Right lobe of liver (tissue), 6 donors: Measurements from ENCODE around the gene ZNF429. TPM values are rescaled to one million over a fixed set of nuclear protein-coding genes. Genes with fewer than 3 reads are reported as not detected.

Experiments
- ATAC-seq, 4 donors: fragments of 200-7000 bp; cut with Tn5 transposase; one replicate each; pipeline ENCODE4 v1.9.1; 2020; ENCODE audit warnings: mild to moderate bottlenecking in 4 of 4, moderate library complexity in 4 of 4
- DNase-seq, 3 donors: peaks; one replicate each; pipeline ENCODE4 v3.0.0-alpha.2; 2020
- H3K27ac ChIP-seq, 3 donors: fragments of 200-600 bp; one replicate each; pipeline ENCODE4 v1.8.0; 2022
- H3K27me3 ChIP-seq, 2 donors: fragments of 200-600 bp; one replicate each; pipeline ENCODE4 v1.8.0; 2022
- H3K36me3 ChIP-seq, 4 donors: fragments of 200-600 bp; sonication (generic) in 1 of 4; one replicate each; pipeline versions ENCODE4 v1.5.1 to v1.8.0; 2017 to 2022; ENCODE audit warnings: control low read depth in 1 of 4
- H3K4me1 ChIP-seq, 4 donors: fragments of 200-600 bp; sonication (generic) in 1 of 4; one replicate each; pipeline versions ENCODE4 v1.5.1 to v1.8.0; 2017 to 2022; ENCODE audit warnings: control low read depth in 1 of 4
- H3K4me3 ChIP-seq, 3 donors: fragments of 200-600 bp; one replicate each; pipeline ENCODE4 v1.8.0; 2022
- H3K9me3 ChIP-seq, 4 donors: fragments of 200-600 bp; sonication (generic) in 1 of 4; one replicate each; pipeline versions ENCODE4 v1.5.1 to v1.8.0; 2017 to 2022; ENCODE audit warnings: control low read depth in 1 of 4
- POLR2A ChIP-seq: fragments of 450-650 bp; IDR thresholded peaks from one replicate; pipeline ENCODE4 v1.6.1; 2017; ENCODE audit warnings: antibody characterized with exemption, mild to moderate bottlenecking
- WGBS: methylation state at CpG from one replicate; pipeline ENCODE4 v1.1.6; 2018; ENCODE audit warnings: low coverage, low lambda C conversion rate; ENCODE audit not compliant: insufficient coverage; ENCODE audit errors: missing lambda C conversion rate; 5-methylcytosine and 5-hydroxymethylcytosine counted together
- intact Hi-C, 2 donors: fragments of 100-400 bp; cut with DNase I; formaldehyde crosslinking; loops; one replicate each; pipeline versions ENCODE4 v1.11.2 to v1.14.1; 2022
- total RNA-seq, 6 experiments: library from RNA; depleted of rRNA in 2 of 6; stranded (reverse); fragments of >200 nt in 2 of 6; fragmentation: NEBNext Ultra II Directional in 3 of 6; extraction: Animal tissue kit (Norgen Biotek cat#: 25700) in 3 of 6; gene quantifications; one replicate each; pipeline versions ENCODE4 v1.1.0 to v1.2.4, GENCODE V29; 2016 to 2023
- TF ChIP-seq, protein P1 (sequence below), 4 donors: fragments of 200-600 bp in 3 of 4; fragments of 450-650 bp in 1 of 4; IDR thresholded peaks; one replicate each; pipeline versions ENCODE4 v1.5.1 to v1.8.0; 2016 to 2022; ENCODE audit warnings: antibody characterized with exemption in 4 of 4, mild to moderate bottlenecking in 2 of 4
- donor health status: DM: no; HTN: yes; CAD: no.
- donor health status: DM: no; HTN: no; CAD: no.
- donor health status: DM: no; HTN: no; CAD: no.
- donor health status: DM: no; HTN: yes; CAD: no.
- donor health status: DM: no; HTN: yes; CAD: no.

ZNF429 gene
- total RNA-seq, 6 experiments from 2014 or later: 4.8 to 9.6 (median 7.6) TPM

GRCh38 chr19:21586311-21587116 is 81.1 kb downstream of the ZNF429 start:
- Histone ChIP-seq H3K36me3 (no peaks in the 10 kb centered on the region), H3K9me3 (no peaks in the 10 kb centered on the region), H3K4me1 (no peaks in the 10 kb centered on the region), H3K4me3 (peak overlapping the region; percentile 42 to 63 (median 60)), H3K27ac (peak overlapping the region; percentile 3 to 56 (median 27)), H3K27me3 (no peaks in the 10 kb centered on the region)
- peak; percentile 23 to 59 (median 58) for DNase-seq
- intact Hi-C loops: no loop called here
- peak; percentile 65 to 80 (median 70) for ATAC-seq
- TF ChIP-seq POLR2A: no peak
- TF ChIP-seq, protein P1, sequence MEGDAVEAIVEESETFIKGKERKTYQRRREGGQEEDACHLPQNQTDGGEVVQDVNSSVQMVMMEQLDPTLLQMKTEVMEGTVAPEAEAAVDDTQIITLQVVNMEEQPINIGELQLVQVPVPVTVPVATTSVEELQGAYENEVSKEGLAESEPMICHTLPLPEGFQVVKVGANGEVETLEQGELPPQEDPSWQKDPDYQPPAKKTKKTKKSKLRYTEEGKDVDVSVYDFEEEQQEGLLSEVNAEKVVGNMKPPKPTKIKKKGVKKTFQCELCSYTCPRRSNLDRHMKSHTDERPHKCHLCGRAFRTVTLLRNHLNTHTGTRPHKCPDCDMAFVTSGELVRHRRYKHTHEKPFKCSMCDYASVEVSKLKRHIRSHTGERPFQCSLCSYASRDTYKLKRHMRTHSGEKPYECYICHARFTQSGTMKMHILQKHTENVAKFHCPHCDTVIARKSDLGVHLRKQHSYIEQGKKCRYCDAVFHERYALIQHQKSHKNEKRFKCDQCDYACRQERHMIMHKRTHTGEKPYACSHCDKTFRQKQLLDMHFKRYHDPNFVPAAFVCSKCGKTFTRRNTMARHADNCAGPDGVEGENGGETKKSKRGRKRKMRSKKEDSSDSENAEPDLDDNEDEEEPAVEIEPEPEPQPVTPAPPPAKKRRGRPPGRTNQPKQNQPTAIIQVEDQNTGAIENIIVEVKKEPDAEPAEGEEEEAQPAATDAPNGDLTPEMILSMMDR (IDR thresholded peaks at IDR 0.05): no peak
- 0% methylated on average over 8 of the region's 72 CpGs for WGBS

DNA sequence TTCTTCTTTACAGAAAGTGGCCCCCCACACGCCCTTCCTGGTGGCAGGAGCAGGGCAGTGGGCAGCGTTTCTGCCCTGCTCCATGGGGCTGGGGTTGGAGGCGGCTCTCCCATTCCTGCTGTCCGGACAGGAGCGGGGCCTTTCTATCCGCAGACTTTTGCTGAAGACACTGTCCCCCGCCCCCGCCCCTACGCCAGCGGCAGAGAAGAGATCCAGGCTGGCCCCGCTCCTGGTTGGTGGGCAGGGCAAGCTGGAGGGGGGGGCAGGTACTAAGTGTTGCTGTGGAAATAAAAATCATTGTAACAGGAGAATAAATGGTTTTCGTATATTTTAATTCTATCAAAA is 81.7 kb downstream of the ZNF429 start:
- TF ChIP-seq POLR2A: no peak
- TF ChIP-seq, protein P1 (IDR thresholded peaks at IDR 0.05): no peak
- DNase-seq: peak in 1 of 3 donors; percentile 22
- peak; percentile 30 to 51 (median 38) for ATAC-seq

GRCh38 chr19:21587549-21587948 is 82.1 kb downstream of the ZNF429 start:
- DNase-seq (no peak), ATAC-seq (no peak)
- Histone ChIP-seq H3K4me3 (no peak overlapping the region), H3K36me3 (no peaks in the 10 kb centered on the region), H3K4me1 (no peaks in the 10 kb centered on the region), H3K9me3 (no peaks in the 10 kb centered on the region), H3K27ac (no peak overlapping the region), H3K27me3 (no peaks in the 10 kb centered on the region)
- intact Hi-C loops: no loop called here
- WGBS: 71% methylated on average over 3 of the region's 5 CpGs
- no peak for TF ChIP-seq POLR2A
- TF ChIP-seq, protein P1 (IDR thresholded peaks at IDR 0.05): no peak

More for the DNA sequence above, 81.7 kb downstream of the ZNF429 start:
- intact Hi-C loops: no loop called here
- Histone ChIP-seq H3K4me3 (peak overlapping the region; percentile 42 to 63 (median 60)), H3K9me3 (no peaks in the 10 kb centered on the region), H3K4me1 (no peaks in the 10 kb centered on the region), H3K27ac (peak overlapping the region in 1 of 3 donors; percentile 56), H3K27me3 (no peaks in the 10 kb centered on the region), H3K36me3 (no peaks in the 10 kb centered on the region)
- WGBS: 36% methylated on average over 4 of the region's 12 CpGs

DNA sequence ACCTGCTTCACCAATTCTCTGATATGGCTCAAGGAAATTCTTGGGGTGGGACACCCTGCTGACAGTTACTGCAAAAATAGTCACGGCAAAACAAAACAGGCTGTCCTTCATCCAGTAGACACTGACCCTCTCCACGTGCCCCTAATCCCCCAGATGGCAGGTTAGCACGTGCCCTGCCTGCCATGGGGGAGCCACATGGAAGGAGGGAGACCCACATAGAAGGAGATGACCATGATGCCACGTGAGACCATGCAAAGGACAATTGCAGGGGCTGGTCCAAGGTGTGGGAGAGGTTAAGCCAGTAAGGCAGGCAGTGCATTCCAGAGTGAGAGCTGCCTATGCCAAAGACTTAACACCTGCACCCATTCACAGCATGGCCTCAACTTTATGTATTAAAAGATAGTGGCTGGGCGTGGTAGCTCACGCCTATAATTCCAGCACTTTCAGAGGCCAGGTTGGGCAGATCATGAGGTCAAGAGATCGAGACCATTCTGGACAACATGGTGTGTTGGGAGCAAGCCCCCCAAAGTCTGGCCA is 82.7 kb downstream of the ZNF429 start:
- no peak overlapping the region for H3K4me3 ChIP-seq
- no peaks in the 10 kb centered on the region for H3K27me3 ChIP-seq
- TF ChIP-seq, protein P1 (IDR thresholded peaks at IDR 0.05): no peak
- no peak for TF ChIP-seq POLR2A
- H3K4me1 ChIP-seq: no peaks in the 10 kb centered on the region
- intact Hi-C loops: no loop called here
- no peaks in the 10 kb centered on the region for H3K9me3 ChIP-seq
- no peak overlapping the region for H3K27ac ChIP-seq
- WGBS: 100% methylated on average over 3 of the region's 7 CpGs
- no peak for DNase-seq
- no peaks in the 10 kb centered on the region for H3K36me3 ChIP-seq
- ATAC-seq: no peak
